Esophagus squamous epithelium (tissue), 5 donors: Measurements from ENCODE around the gene PLCB4. TPM values are rescaled to one million over a fixed set of nuclear protein-coding genes. Genes with fewer than 3 reads are reported as not detected.

Source experiments
- DNase-seq: peaks from one replicate; lab custom pipeline; 2025; lab: John Stamatoyannopoulos, UW
- H3K27ac ChIP-seq, 4 donors: fragments of 200-600 bp; sonication (generic); one replicate each; pipeline ENCODE4 v1.5.1; 2016 to 2019; ENCODE audit warnings: mild to moderate bottlenecking in 1 of 4
- H3K27me3 ChIP-seq, 4 donors: fragments of 200-600 bp; sonication (generic); 1 replicate in 3 of 4; 2 replicates in 1 of 4; pipeline versions ENCODE4 v1.5.1 to v1.6.0; 2017 to 2021; ENCODE audit warnings: antibody characterized with exemption in 1 of 4
- H3K36me3 ChIP-seq, 3 donors: fragments of 200-600 bp; sonication (generic); one replicate each; pipeline ENCODE4 v1.5.1; 2016 to 2019
- H3K4me1 ChIP-seq, 3 donors: fragments of 200-600 bp; sonication (generic); one replicate each; pipeline ENCODE4 v1.5.1; 2017 to 2019
- H3K4me3 ChIP-seq, 4 donors: fragments of 200-600 bp; sonication (generic); 1 replicate in 3 of 4; 2 replicates in 1 of 4; pipeline ENCODE4 v1.5.1; 2016 to 2019; ENCODE audit warnings: mild to moderate bottlenecking in 2 of 4, moderate library complexity in 1 of 4
- H3K9me3 ChIP-seq, 3 donors: fragments of 200-600 bp; sonication (generic); one replicate each; pipeline ENCODE4 v1.5.1; 2016 to 2019
- POLR2A ChIP-seq, 4 donors: fragments of 450-650 bp; IDR thresholded peaks; one replicate each; pipeline ENCODE4 v1.6.1; 2017; ENCODE audit warnings: antibody characterized with exemption in 4 of 4, mild to moderate bottlenecking in 4 of 4, moderate library complexity in 3 of 4
- WGBS, 2 donors: methylation state at CpG; one replicate each; pipeline ENCODE4 v1.1.5; 2018; 5-methylcytosine and 5-hydroxymethylcytosine counted together
- intact Hi-C: fragments of 100-400 bp; cut with DNase I; formaldehyde crosslinking; loops from one replicate; pipeline ENCODE4 v1.15.0; 2022
- total RNA-seq, 4 donors: library from RNA; depleted of rRNA; stranded (reverse); fragments of >200 nt; gene quantifications; one replicate each; pipeline ENCODE4 v1.1.0, GENCODE V29; 2016
- TF ChIP-seq, protein P1 (sequence below), 6 experiments: fragments of 450-650 bp in 4 of 6; fragments of 200-600 bp in 2 of 6; sonication (generic) in 2 of 6; IDR thresholded peaks; one replicate each; pipeline ENCODE4 v1.5.1; 2016 to 2019; ENCODE audit warnings: antibody characterized with exemption in 6 of 6, mild to moderate bottlenecking in 4 of 6, moderate library complexity in 4 of 6
- donor health status: DM: yes; HTN: yes; CAD: no.

PLCB4 gene
- total RNA-seq, 4 donors from 2014 or later, result 1.1 to 13.7 (median 2.8) TPM

DNA sequence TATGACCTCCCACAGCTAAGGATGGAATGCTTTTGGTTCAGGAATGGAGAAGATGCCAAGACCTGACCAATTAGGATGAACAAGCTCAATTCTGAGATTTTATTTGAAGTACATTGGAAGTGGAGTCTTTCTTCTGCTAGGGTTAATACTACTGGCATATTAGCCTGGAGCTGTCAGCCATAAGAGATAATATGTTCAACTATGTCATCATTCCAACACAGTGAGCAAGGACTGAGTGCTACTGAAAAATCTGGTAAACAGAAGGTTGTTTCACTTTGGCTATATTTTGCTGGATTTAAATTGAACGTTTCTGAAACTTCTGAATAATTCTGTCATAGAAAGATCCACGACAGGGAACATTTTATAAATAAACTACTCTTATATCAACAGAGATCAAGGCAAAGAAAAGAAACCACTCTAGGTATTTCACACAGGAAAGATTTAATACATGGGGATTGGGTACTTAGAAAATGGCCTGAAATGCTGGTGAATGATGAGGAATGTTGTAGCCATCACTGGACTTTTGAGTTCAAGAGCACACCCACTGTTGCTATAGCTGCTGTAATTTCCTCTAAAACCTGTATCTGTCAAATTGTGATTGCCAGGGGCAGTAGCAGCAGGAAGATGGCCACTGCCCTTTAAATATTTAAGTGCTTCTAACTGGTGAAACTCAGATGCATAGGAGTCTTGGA is 200.5 kb downstream of the PLCB4 start:
- Histone ChIP-seq H3K27me3 (no peaks in the 10 kb centered on the region), H3K27ac (no peak overlapping the region), H3K9me3 (no peaks in the 10 kb centered on the region), H3K36me3 (no peaks in the 10 kb centered on the region), H3K4me1 (peaks cover 0 to 7% (median 0%) of the 10 kb centered on the region in 3 donors), H3K4me3 (no peak overlapping the region)
- intact Hi-C loops, result no loop called here
- TF ChIP-seq, protein P1, sequence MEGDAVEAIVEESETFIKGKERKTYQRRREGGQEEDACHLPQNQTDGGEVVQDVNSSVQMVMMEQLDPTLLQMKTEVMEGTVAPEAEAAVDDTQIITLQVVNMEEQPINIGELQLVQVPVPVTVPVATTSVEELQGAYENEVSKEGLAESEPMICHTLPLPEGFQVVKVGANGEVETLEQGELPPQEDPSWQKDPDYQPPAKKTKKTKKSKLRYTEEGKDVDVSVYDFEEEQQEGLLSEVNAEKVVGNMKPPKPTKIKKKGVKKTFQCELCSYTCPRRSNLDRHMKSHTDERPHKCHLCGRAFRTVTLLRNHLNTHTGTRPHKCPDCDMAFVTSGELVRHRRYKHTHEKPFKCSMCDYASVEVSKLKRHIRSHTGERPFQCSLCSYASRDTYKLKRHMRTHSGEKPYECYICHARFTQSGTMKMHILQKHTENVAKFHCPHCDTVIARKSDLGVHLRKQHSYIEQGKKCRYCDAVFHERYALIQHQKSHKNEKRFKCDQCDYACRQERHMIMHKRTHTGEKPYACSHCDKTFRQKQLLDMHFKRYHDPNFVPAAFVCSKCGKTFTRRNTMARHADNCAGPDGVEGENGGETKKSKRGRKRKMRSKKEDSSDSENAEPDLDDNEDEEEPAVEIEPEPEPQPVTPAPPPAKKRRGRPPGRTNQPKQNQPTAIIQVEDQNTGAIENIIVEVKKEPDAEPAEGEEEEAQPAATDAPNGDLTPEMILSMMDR (IDR thresholded peaks at IDR 0.05), result no peak
- no peak for TF ChIP-seq POLR2A (IDR thresholded peaks at IDR 0.05)
- DNase-seq, result no peak
- 45 to 69% methylated on average over 2 of the region's 2 CpGs for WGBS, 2 donors

DNA sequence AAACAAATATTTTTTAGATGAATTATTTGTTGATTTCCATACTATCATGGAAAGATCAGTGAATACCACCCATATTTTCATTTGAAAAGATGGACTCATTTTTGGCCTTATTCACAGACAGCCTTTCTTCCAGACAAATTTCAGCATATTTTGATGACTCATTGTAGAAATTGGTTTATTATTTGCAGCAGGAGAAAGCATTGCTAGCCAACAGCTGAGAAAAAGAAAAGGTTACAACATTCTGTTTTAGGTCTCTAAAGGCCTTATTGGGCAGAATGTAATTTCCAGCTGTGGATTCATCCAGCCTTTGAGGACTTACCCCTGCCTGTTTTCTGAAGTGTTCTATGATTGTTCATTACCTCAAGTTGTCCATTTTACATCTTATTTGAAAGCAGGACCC is 201.9 kb downstream of the PLCB4 start:
- TF ChIP-seq, protein P1 (IDR thresholded peaks at IDR 0.05), result no peak
- TF ChIP-seq POLR2A (IDR thresholded peaks at IDR 0.05), result no peak
- no peak for DNase-seq

DNA sequence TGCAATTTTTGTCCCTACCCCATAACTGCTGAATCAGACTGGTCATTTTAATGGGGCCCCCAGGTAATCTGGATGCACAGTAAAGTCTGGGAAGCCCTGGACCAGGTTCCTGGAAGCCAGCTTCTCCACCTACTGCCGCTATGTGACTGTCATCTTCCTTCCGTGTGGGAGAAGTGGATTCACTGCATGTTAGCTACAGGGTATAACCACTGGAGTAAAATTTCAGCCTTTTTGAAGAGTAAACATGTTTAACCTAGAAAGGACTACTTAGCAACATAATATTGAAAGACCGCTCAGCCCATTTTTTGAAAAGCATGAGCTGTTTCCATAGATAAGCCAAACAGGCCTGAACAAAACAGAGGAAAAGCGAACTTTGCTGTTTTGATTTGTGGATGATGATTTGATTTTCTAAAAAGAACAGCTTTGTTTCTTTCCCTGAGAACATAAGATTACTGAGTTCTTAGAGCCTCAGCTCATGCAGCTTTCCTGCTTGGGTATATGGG is 208.1 kb downstream of the PLCB4 start:
- 76 to 79% methylated on average over 4 of the region's 4 CpGs for WGBS, 2 donors
- H3K36me3 ChIP-seq, result no peaks in the 10 kb centered on the region
- H3K27me3 ChIP-seq, result no peaks in the 10 kb centered on the region
- intact Hi-C loops, result no loop called here
- peaks cover 0 to 11% (median 5%) of the 10 kb centered on the region in 3 donors for H3K4me1 ChIP-seq
- no peaks in the 10 kb centered on the region for H3K9me3 ChIP-seq
- no peak for DNase-seq
- H3K4me3 ChIP-seq, result no peak overlapping the region
- TF ChIP-seq, protein P1 (IDR thresholded peaks at IDR 0.05), result no peak
- no peak for TF ChIP-seq POLR2A (IDR thresholded peaks at IDR 0.05)
- H3K27ac ChIP-seq, result peak overlapping the region in 2 of 4 donors; percentile 34 to 53

More for the DNA sequence above, 201.9 kb downstream of the PLCB4 start:
- intact Hi-C loops, result no loop called here
- H3K27ac ChIP-seq, result peak overlapping the region in 1 of 4 donors; percentile 8
- no peaks in the 10 kb centered on the region for H3K27me3 ChIP-seq
- no peaks in the 10 kb centered on the region for H3K9me3 ChIP-seq
- H3K4me3 ChIP-seq, result no peak overlapping the region
- no peaks in the 10 kb centered on the region for H3K36me3 ChIP-seq
- peaks cover 0 to 7% (median 0%) of the 10 kb centered on the region in 3 donors for H3K4me1 ChIP-seq

DNA sequence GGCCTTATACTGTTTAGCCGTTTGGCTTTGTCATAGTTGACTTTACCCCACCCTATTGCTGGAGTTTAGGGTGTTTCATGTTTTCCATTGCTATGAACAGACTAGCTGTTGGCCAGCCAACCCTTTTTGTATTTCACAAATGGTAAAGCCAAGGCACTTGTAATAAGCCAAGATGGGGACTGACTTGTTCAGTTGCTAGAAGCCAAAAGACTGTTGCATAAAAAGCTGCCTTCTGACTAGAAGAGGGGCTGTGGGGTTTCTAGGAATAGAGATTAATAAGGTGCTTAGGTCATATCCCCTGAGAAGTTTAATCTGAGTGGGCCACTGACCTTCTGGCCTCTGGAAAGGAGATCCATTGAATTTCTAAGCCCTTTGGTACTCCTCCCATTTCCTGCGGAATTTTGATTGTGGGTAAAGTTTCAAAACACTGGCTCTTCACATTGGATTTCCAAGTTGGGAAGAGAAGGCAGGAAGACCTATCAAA is 211.1 kb downstream of the PLCB4 start:
- DNase-seq, result no peak
- WGBS, 2 donors, result 45 to 84% methylated on average over 2 of the region's 2 CpGs
- peak overlapping the region in 1 of 4 donors; percentile 53 for H3K27ac ChIP-seq
- intact Hi-C loops, result no loop called here
- H3K9me3 ChIP-seq, result no peaks in the 10 kb centered on the region
- no peak overlapping the region for H3K4me3 ChIP-seq
- H3K27me3 ChIP-seq, result no peaks in the 10 kb centered on the region
- TF ChIP-seq, protein P1 (IDR thresholded peaks at IDR 0.05), result no peak
- no peak for TF ChIP-seq POLR2A (IDR thresholded peaks at IDR 0.05)
- peaks cover 0 to 11% (median 5%) of the 10 kb centered on the region in 3 donors for H3K4me1 ChIP-seq
- no peaks in the 10 kb centered on the region for H3K36me3 ChIP-seq

DNA sequence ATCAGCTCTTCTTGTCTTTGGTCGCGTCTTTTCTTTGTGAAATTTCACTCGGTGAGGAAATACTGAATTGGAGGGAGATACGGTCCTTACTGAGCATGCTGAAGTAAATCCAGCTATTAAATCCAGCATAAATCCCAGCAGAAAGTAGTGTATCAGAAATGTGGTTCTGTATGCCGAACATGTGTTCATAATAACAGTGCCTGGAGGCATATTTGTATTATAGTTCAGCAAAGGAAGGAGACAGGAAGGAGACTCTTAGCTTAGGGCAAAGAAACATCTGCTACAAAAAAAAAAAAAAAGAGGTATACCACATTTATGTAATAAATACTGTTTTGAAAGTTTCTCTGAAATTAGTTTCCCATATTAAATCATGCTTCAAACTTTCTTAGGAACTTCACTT is 211.8 kb downstream of the PLCB4 start:
- Histone ChIP-seq H3K4me3 (no peak overlapping the region), H3K9me3 (no peaks in the 10 kb centered on the region), H3K4me1 (peaks cover 0 to 11% (median 5%) of the 10 kb centered on the region in 3 donors), H3K27me3 (no peaks in the 10 kb centered on the region), H3K27ac (peak overlapping the region in 3 of 4 donors; percentile 3 to 53 (median 14)), H3K36me3 (no peaks in the 10 kb centered on the region)
- 25 to 52% methylated on average over 5 of the region's 5 CpGs for WGBS, 2 donors
- TF ChIP-seq POLR2A (IDR thresholded peaks at IDR 0.05), result no peak
- intact Hi-C loops, result no loop called here
- no peak for DNase-seq
